ELF-1 (cell line): ENCODE data around the gene CDC42EP5.

ENCODE experiments used
- DNase-seq: peaks from one replicate; pipeline ENCODE4 v3.0.0-alpha.2; 2016; ENCODE audit warnings: low read depth, low spot score

CDC42EP5 gene

DNA sequence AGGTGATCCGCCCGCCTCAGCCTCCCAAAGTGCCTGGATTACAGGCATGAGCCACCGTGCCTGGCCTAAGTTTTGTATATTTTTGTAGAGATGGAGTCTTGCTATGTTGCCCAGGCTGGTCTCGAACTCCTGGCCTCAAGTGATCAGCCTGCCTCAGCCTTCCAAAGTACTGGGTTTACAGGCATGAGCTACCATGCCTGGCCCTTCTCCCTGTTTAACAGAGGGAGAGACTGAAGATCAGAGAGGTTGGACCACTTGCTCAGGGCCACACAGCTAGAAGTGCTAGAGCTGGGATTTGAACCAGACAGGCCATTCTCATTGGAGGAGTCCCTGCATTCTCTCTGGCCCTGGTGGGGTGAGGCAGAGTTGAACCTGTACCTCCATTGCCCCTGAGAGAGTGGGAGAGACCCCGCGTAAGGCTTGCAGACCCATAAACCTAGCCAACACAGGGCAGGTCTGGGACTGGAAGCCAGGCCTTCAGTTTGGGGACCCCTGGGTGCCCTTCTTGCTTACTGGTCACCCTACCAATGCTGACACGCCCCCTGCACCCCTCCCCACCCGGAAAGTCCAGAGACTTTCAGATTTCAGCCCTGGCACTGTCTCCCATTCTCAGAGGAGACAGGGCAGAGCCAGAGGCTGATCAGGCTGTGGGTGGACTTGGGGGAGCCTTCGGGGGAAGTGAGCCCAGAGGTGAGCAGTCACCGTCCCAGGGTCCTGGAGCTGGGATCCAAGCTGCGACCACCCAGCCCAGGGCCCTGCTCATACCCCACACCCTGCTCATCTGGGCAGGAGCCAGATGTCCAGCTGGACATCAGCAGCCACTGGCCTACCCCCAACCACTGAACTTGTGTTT, 44.5 kb downstream of the CDC42EP5 start:
- DNase-seq: no peak

DNA sequence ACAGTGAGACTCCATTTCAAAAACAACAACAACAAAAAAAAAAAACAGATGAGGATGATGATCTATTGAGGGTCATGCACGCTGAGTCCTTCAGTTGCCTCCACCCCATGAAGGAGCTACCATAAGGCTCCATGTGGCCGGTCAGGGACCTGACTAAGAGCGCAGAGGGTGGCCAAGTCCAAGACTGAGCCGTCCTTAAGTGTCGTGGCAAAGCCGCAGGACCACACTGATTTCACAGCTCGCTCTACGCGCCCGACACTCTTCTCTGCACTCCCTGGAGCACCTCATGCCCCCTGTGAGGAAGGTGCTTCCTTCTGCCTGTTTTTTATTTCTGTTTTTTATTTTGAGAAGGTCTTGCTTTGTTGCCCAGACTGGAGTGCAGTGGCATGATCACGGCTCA, 45.5 kb downstream of the CDC42EP5 start:
- DNase-seq: no peak

DNA sequence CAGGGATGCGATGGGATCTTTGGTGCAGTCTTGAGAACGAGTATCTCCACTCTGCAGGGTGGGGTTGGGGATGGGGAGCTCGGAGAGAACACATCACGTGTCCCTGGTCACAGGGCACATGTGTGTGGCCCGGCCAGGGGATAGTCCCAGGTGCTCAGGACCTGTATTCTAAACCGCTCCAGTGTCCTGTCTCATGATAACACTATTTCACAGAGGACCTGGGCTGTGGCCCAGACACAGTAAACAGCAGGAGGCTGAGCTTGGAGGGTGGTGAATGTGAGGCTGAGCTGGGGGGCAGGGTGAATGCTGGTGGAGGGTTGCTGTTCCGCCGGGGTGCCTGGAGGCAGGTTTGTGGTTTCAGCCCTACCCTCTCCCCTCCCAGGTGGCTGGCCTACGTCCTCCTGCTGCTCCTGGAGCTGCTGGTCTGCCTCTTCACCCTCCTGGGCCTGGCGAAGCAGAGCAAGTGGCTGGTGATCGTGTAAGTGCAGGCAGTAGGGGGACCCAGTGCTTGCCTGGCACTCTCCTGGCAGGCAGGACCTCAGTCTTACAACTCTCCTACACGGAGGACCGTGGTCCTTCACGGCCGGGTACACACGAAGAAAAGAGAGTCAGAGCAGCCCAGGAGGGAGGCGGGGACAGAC, 46.7 kb downstream of the CDC42EP5 start:
- peak; percentile 81 for DNase-seq

DNA sequence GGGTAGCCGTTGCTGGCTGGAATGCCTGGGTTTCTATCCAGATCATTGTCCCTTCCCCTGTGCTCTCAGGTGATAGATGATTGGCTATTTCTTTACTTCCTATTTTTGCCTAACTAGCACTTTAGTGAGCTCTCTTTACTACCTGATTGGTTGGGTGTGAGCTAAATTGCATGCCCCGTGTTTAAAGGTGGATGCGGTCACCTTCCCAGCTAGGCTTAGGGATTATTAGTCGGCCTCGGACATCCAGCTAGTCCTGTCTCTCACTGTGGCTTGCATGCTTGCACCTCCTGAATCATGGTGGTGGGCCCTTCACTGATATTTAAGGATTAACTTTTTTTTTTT, 47.7 kb downstream of the CDC42EP5 start:
- no peak for DNase-seq

DNA sequence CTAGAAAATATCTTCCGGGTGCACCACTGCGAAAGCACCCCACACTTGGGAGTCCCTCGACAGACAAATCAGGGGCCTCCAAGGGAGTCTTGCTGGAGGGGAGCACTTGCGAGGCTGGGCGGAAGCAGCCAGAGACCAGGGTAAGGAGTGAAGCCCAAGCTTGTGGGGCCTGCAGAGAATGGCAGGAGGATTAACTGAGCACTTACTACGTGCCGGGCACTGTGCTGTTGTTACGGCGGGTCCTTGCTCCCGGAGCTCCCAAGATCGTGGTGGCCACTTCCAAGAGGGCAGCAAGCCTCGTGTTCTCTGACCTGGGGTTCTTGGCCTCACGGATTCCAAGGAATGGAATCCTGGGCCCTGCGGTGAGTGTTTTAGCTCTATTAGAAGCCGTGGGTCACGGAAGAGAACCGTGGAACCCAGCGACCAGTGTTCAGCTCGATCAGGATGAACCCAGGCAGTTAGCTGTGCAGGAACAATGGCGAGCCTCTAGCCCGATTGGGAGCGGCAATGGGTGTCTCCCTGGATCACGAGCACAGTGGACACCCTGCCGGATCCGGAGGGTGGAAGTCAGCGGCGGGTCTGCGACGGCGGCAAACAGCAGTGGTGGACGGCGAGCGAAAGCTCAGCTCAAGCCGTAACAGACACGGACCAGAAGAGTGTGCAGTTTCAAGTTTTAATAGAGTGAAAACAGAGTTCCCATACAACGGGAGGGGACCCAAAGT, 48.3 kb downstream of the CDC42EP5 start:
- no peak for DNase-seq

DNA sequence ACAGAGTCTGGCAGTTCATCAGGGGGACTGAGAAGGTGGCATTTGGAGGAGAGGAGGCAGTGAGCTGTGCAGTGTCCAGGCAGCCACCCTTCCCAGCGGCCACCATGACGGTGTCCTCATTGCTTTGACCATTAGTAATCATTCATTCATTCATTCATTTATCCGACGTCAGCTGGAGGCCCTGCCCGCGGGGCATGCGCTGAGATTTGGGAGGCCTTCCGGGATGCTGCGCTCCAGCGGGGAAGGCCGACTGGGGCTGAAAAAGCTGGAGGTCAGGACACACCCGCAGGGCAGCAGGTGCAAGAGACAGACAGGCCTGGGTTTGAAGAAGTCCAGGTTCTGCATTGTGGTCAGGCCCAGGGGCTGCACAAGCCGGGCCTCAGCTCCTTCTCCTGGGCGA, 48.9 kb downstream of the CDC42EP5 start:
- peak; percentile 16 for DNase-seq

DNA sequence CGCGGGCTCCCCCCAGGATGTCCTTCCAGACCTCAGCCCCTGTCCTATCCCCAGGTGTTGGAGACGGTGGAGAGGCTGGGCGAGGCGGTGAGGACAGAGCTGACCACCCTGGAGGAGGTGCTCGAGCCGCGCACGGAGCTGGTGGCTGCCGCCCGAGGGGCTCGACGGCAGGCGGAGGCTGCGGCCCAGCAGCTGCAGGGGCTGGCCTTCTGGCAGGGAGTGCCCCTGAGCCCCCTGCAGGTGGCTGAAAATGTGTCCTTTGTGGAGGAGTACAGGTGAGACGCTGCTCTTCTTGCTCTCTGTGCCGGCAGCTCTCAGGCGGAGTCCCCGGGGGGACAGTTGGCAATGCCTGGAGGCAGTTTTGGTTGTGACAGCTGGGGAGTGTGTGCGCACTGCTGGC, 51.0 kb downstream of the CDC42EP5 start:
- DNase-seq: peak; percentile 74

DNA sequence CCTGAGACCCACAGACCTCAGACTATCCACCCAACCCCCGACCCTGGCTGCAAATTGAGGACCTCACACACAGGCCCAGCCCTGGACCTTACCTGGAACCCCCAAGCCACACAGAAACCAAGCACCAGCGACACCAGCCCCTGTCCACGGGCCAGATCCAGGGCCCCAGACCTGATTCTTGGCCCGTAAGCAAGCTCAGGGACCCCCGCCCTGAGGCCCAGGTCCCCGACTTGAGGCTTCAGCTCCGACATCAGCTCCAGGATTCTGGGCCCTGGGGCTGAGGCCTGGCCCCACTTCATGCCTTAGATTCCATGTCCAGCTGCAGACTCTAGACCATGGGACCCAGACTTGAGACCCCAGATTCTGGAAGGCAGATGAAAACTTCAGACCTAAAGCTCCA, 51.6 kb downstream of the CDC42EP5 start:
- DNase-seq: peak; percentile 42

DNA sequence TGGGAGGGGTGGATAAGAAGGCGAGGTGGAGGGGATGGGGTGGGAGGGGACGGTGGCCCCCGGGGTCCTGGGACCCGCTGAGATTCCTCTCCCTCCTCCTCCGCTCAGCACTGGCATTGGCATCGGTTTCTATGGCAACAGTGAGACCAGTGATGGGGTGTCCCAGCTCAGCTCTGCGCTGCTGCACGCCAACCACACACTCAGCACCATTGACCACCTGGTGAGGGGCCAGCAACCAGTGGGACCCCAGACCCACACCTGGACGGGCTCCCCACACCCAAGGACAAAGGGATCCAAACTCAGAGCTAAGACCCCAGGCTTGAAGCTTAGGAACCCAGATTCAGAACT, 52.0 kb downstream of the CDC42EP5 start:
- DNase-seq: no peak

DNA sequence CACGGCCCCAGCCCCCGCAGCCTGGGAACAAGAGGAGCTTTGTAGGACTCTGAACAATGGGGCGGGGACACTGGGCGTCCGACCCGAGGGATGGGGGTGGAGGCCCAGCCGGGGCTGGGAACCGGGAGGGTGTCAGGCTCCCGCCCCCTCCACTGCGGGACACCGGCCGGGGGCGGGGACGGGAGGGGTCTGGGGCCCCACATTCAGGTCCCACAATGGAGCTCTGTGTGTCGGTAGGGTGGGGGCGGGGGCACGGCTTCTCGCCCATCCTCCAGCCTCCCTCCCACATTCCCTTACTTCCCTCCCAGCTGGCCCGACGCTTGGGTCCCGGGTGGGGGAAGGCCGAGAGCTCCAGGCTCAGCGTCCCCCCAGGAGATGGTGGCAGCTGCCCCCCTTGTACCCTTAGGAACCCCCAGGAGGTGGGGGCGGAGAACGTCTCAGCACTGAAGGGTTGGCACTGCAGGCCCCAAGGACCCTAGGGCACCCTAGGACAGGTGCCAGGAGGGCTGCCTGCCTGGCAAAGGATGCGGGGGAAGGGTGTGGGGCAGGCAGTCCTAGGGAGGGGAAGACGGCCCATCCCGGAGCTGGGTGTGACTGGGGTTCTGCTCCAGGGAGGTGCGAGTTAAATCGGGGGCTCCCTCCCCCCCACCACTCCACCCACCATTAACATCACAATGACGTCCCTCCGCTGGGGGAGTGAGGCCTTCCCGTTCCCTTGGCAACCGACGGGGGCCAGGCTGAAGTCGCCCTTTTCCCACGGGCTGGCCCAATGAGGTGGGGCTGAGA, 52.5 kb downstream of the CDC42EP5 start:
- DNase-seq: peak; percentile 79

DNA sequence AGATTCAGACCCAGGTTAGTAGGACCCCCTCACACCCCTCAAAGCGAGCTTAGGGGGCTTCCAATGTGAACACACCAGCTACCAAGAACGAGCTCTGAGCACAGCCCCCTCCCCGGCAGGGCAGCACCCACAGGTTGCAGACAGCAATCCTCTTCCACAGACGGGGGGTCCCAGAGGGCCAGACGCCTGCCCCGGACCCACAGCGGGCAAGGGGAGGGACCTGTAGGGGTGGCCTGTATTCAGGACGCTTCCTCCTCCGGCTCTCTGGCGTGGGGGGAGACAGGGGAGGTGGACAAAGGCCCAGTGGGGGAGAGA, 53.1 kb downstream of the CDC42EP5 start:
- DNase-seq: no peak

DNA sequence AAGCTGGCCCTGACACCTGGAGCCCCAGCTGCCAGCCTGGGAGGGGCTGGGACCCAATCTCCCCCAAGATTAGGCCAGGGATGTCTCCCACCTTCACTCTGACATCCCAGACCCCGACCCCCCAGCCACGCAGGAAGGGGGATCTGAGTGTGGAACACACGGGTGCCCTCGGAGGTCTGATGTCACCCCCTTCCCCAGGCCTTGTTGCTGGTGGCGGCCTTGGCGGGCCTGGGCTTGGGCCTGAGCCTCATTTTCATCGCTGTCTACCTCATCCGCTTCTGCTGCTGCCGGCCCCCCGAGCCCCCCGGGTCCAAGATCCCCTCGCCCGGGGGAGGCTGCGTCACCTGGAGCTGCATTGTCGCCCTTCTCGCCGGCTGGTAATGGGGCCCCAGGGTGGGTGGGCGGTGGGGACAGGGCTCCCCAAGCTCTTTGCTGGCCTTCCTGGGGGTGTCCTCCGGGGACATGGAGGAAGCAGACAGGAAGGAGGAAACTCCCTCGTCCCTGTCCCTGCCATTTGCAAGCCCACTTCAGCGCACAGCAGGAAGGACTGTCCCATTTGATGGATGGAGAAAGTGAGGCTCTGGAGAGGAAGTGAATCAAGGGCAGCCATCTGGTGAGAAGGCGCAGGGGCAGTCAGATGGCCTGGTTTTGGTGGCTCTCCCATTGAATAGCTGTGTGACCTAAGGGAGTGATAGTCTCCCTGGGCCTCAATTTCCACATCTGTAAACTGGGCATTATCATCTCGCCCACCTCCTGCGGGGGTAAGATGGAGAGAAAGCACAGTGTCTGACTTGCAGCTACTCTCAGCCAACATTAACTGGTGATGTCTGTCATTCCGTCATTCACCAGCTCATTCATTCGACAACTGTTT, 53.9 kb downstream of the CDC42EP5 start:
- DNase-seq: peak; percentile 14

DNA sequence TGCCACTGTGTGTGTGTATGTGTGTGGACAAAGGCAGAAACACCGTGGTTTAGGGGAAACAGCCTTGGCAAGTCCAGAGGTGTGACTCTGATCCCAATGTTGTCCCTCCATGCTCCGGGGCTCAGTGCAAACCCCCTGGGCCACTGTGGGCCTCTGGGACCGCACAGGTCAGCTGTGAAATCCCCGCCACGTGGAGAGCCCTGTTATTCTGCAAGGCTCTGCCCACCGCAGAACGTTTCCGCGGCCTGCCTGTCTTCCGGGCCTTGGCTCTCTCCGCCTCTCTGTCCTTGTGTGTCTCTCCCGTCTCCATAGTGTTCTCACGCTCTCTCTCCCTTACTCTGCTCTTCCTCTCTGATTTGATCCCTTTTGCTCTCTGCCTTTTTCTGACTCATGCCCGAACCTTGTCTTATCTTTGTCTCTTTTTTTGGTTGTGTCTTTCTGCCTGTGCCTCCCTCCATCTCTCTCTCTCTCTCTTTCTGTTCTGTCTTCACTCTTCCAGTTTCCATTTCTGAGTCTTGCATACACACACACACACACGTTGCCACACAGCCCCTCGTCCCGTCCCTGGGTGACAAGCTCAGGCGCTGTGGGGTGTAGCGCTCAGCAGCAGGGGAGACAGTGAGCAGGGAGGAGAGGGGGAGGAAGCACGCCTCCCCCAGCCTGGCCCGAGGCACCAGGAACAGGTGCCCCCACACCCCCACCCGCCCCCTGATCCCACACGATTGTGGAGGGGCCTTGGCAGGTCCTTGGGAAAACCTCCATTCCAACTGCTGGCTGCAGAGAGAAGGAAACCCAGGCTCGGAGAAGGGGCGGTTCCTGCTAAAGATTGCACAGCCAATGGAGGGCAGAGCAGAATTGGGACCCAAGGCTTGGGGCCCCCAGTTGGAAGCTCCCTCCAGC, 54.8 kb downstream of the CDC42EP5 start:
- DNase-seq: peak; percentile 30

DNA sequence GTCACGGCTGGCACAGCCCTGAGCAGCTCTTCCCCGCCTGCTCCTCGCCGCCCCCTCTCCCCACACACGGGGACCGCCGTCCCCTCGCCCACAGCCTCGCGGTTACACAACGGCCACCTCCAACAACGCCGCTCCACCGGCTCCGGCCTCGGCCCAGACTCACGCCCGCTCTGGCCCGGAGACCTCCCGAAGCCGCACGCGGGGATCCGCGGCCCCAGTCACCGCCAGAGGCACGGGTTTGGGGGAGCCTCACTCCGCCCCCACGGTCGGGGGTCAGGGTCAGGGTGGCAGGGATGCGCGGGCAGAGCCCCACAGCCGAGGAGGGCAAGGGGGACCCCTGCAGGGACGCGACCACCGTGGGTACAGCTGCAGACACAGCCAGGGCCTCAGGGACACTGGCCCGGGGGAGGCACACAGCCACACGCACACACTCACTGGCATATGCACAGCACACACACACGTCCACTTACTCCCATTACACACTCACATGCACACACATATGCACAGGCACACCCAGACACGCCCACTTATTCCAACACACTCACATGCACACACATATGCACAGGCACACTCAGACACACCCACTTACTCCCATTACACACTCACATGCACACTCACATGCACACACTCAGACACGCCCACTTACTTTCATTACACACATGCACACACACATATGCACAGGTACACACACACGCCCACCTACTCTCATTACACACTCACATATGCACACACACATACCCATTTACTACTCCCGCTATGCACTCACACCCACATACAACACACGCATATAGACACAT, 56.2 kb downstream of the CDC42EP5 start:
- DNase-seq: no peak

DNA sequence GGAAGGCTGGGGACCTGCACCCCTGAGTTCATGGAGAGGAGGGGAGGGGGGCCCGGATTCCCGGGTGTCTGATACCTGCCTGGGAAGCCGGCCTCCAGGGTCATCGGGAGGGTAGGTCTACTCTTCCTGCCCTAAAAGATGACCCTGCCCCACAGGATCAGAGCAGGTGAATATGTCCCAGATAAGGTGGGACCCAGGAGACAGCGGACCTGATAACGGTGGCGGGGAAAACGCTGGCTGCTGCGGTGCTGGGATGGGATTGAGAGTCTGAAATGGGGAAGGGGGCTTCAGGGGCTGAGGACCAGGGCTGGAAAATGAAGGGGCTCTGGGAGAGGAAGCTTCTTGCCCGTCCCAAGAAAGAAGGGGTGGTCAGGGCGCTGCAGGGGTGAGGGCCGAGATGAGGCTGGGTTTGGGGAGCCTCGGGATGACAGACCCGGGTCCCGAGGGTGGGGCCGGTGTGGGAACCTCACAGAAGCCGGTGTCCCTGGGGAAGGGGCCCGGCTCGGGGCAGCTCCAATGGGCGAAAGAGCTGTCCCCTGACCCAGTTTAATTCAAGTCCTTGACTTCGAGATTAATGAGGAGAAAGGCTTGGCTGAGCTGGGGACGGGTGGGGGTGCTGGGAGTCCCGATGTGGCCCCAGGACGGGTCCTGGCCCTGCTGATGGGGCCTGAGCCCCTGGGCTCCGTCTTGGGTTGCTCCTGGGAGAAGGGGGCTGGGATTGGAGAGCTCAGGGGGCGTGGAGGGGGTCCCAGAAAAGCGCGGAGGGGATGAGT, 57.0 kb downstream of the CDC42EP5 start:
- DNase-seq: peak; percentile 4

DNA sequence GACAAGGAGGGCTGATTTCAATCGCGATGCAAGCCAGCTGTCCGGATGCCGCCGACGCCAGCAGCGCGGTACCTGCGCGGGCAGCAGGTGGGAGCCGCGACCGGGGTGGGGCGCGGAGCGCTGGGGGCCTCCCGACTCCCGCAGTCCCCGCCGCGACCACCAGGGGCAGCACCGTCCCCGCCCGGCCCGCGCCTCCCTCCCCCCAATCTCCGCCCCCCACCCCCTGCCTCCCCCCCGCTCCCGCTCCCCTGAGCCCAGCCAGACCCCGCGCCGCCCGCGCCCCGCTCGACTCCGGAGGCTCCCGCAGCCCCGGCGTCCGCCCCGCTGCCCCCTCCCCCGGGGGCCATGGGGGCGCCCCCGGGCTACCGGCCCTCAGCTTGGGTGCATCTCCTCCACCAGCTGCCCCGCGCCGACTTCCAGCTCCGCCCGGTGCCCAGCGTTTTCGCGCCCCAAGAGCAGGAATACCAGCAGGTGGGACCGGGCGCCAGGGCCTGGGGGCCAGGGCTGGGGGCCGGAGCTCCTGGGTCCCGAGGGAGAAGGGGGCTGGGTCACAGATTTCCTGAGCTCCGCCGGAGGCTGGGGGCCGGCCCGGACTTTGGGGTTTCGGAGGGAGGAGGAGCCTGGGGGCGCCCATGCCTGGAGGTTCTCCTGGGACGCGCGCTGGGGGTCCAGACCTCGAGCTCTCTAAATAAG, 57.7 kb downstream of the CDC42EP5 start, which contains the start of gene TTYH1:
TSS of gene TTYH1 (plus strand) at position 257 of the 693 bp plus-strand sequence. CDS start at position 346, 89 bp downstream.
- peak; percentile 24 for DNase-seq
